K562 (cell line): ENCODE data around the gene FHDC1. TPM values are rescaled to one million over a fixed set of nuclear protein-coding genes. Genes with fewer than 3 reads are reported as not detected.

ENCODE experiments used
- ATAC-seq: fragments of 200-7000 bp; cut with Tn5 transposase; 3 replicates; pipeline ENCODE4 v1.9.1; 2020; ENCODE audit warnings: moderate library complexity
- BruUV-seq: library from RNA; stranded (reverse); fragments of 400-500 nt; replicated peaks from 2 replicates; lab custom pipeline; 2021; lab: Mats Ljungman, UMichigan
- CTCF ChIA-PET: fragments of 300-600 bp; formaldehyde crosslinking; extraction: SDS; loops from one replicate; lab custom pipeline; 2021; ENCODE audit warnings: low intra/inter-chr PET ratio; lab: Yijun Ruan, JAX
- POLR2A ChIA-PET: fragments of 300-600, 350-650 bp; sonication (Branson Sonifier 250); formaldehyde crosslinking; extraction: SDS; loops from one replicate; lab custom pipeline; 2021; ENCODE audit warnings: antibody characterized with exemption, inconsistent platforms; lab: Yijun Ruan, JAX
- DNase-seq, 4 experiments: peaks; one replicate each; pipeline versions ENCODE4 v3.0.0 to v3.0.0-alpha.2; 2011 to 2018; ENCODE audit warnings: low spot score in 3 of 4, mixed read lengths in 3 of 4; ENCODE audit errors: extremely low read depth in 1 of 4
- FAIRE-seq: peaks from 2 replicates; lab custom pipeline; 2011; peaks lifted over from hg19 to GRCh38; lab: Jason Lieb, UNC
- H2AFZ ChIP-seq: 2 replicates; pipeline ENCODE4 v1.6.0; 2011; ENCODE audit warnings: low read depth, low read length, control low read depth, inconsistent platforms
- H3K27ac ChIP-seq: fragments of 200-600 bp; 3 replicates; pipeline ENCODE4 v1.8.0; 2011; ENCODE audit warnings: low read depth, mild to moderate bottlenecking, control low read depth, inconsistent platforms, low read length, moderate library complexity, mixed read lengths; ENCODE audit errors: extremely low read depth
- H3K27me3 ChIP-seq, 2 experiments: fragments of 300-600 bp in 1 of 2; 2 replicates in 1 of 2; 3 replicates in 1 of 2; pipeline versions ENCODE4 v1.6.0 to v1.8.0; 2011; ENCODE audit warnings: inconsistent platforms in 2 of 2, low read length in 2 of 2, mild to moderate bottlenecking in 1 of 2, mixed read lengths in 1 of 2, moderate library complexity in 1 of 2; ENCODE audit not compliant: control insufficient read depth in 2 of 2, insufficient read depth in 2 of 2
- H3K36me3 ChIP-seq: fragments of 300-600 bp; 3 replicates; pipeline ENCODE4 v1.8.0; 2011; ENCODE audit warnings: mild to moderate bottlenecking, low read length, inconsistent platforms; ENCODE audit not compliant: control insufficient read depth, insufficient read depth
- H3K4me1 ChIP-seq, 2 experiments: fragments of 200-600 bp in 1 of 2; replicated peaks in 1 of 2; 2 replicates in 1 of 2; 3 replicates in 1 of 2; pipeline versions ENCODE4 v1.5.1 to v1.8.0; 2011; ENCODE audit warnings: inconsistent platforms in 2 of 2, low read length in 2 of 2, mild to moderate bottlenecking in 1 of 2, mixed read lengths in 1 of 2, moderate library complexity in 1 of 2; ENCODE audit not compliant: control insufficient read depth in 2 of 2, insufficient read depth in 2 of 2
- H3K4me2 ChIP-seq: 2 replicates; pipeline ENCODE4 v1.6.1; 2011; ENCODE audit warnings: low read length, control low read depth, inconsistent platforms, mixed read lengths; ENCODE audit not compliant: insufficient read depth
- H3K4me3 ChIP-seq: fragments of 200-600 bp; sonication (generic), shearing (Covaris generic); 2 replicates; pipeline ENCODE4 v1.5.1; 2016; ENCODE audit warnings: control low read depth, inconsistent platforms
- H3K79me2 ChIP-seq: fragments of 200-600 bp; 3 replicates; pipeline ENCODE4 v1.8.0; 2011; ENCODE audit warnings: low read length, inconsistent platforms; ENCODE audit not compliant: control insufficient read depth, insufficient read depth
- H3K9ac ChIP-seq, 2 experiments: 2 replicates each; pipeline versions ENCODE4 v1.6.0 to v1.6.1; 2011; ENCODE audit warnings: low read depth in 2 of 2, low read length in 2 of 2, control low read depth in 1 of 2, inconsistent platforms in 1 of 2, mild to moderate bottlenecking in 1 of 2, mixed read lengths in 1 of 2; ENCODE audit not compliant: insufficient read depth in 1 of 2
- H3K9me1 ChIP-seq: one replicate; pipeline ENCODE4 v1.6.0; 2011; ENCODE audit warnings: inconsistent platforms, mild to moderate bottlenecking, low read length, moderate library complexity; ENCODE audit not compliant: control insufficient read depth, insufficient read depth
- H3K9me3 ChIP-seq: replicated peaks from 2 replicates; pipeline ENCODE4 v1.5.1; 2011; ENCODE audit warnings: low read depth, low read length, inconsistent platforms; ENCODE audit not compliant: control insufficient read depth, insufficient read depth
- H4K20me1 ChIP-seq: replicated peaks from 2 replicates; pipeline ENCODE4 v1.6.1; 2011; ENCODE audit warnings: low read length, inconsistent platforms, mixed read lengths; ENCODE audit not compliant: control insufficient read depth, insufficient read depth
- ARID1B ChIP-seq: fragments of 450-650 bp; IDR thresholded peaks from 2 replicates; pipeline ENCODE4 v1.6.1; 2016; ENCODE audit warnings: antibody characterized with exemption, mild to moderate bottlenecking, inconsistent platforms
- CBFA2T3 ChIP-seq: fragments of 450-650 bp; IDR thresholded peaks from 2 replicates; pipeline ENCODE4 v1.6.1; 2017
- KDM1A ChIP-seq, 2 experiments: fragments of 450-650 bp; IDR thresholded peaks; 2 replicates each; pipeline ENCODE4 v1.6.1; 2016; ENCODE audit warnings: mild to moderate bottlenecking in 2 of 2
- LCOR ChIP-seq: sonication (generic); formaldehyde crosslinking; IDR thresholded peaks from 2 replicates; pipeline ENCODE4 v1.8.0; 2022; ENCODE audit warnings: mild to moderate bottlenecking, missing genetic modification reagents
- MEF2D ChIP-seq: conservative IDR thresholded peaks from 2 replicates; pipeline ENCODE4 v1.6.1; 2016; ENCODE audit warnings: low read depth, missing genetic modification characterization, missing compliant biosample characterization
- MXI1 ChIP-seq: IDR thresholded peaks from 2 replicates; pipeline ENCODE4 v1.6.1; 2011; ENCODE audit warnings: low read depth, mild to moderate bottlenecking, improper control_type of control experiment, low read length
- STAG1 ChIP-seq: sonication (generic); formaldehyde crosslinking; IDR thresholded peaks from 2 replicates; pipeline ENCODE4 v1.5.0; 2020; ENCODE audit warnings: missing genetic modification reagents, borderline replicate concordance
- TCF3 ChIP-seq: sonication (generic); formaldehyde crosslinking; IDR thresholded peaks from 2 replicates; pipeline ENCODE4 v1.4.0; 2020; ENCODE audit warnings: mild to moderate bottlenecking, missing genetic modification reagents
- whole genome bisulfite sequencing: fragments of 100-300 bp; shearing (Covaris generic); methylation state at CpG from one replicate; pipeline ENCODE4 v1.1.6; 2016; ENCODE audit warnings: low coverage, mixed read lengths; ENCODE audit not compliant: insufficient coverage; ENCODE audit errors: missing lambda C conversion rate; 5-methylcytosine and 5-hydroxymethylcytosine counted together
- in situ Hi-C: fragments of 300-500 bp; cut with MboI; formaldehyde crosslinking; loops from 4 replicates; pipeline ENCODE4 v1.15.0; 2018; ENCODE audit warnings: inconsistent platforms, mixed read lengths
- intact Hi-C: fragments of 100-400 bp; cut with micrococcal nuclease; formaldehyde crosslinking; loops from 2 replicates; pipeline ENCODE4 v1.14.2; 2022
- polyA plus RNA-seq, 8 experiments: library from polyadenylated mRNA; depleted of rRNA in 4 of 8; stranded (reverse) in 5 of 8; unstranded in 3 of 8; fragments of >200 nt; fragmentation: Nextera tagmentation in 2 of 8; fragmentation: Illumina TruSeq in 1 of 8; extraction: Ambion mirVana in 2 of 8; extraction: Trizol in 1 of 8; gene quantifications; 2 replicates each; pipeline versions ENCODE4 v1.2.1 to v1.2.3, GENCODE V29; 2011 to 2014; ENCODE audit warnings: inconsistent platforms in 1 of 8, missing spikeins in 1 of 8
- total RNA-seq, 7 experiments: library from RNA; depleted of rRNA in 6 of 7; stranded (reverse); fragments of >200 nt in 6 of 7; fragmentation: Illumina TruSeq in 2 of 7; extraction: Trizol in 2 of 7; gene quantifications; 2 replicates each; pipeline versions ENCODE4 v1.2.1 to v1.2.3, GENCODE V29; 2011 to 2021; ENCODE audit warnings: low replicate concordance in 1 of 7

Gene FHDC1
- total and polyA plus RNA-seq, 9 of the 15 experiments (the other 6 are each of a cell fraction or from before 2014, with no cell fraction given), result 0.01 to 0.43 (median 0.07) TPM

DNA sequence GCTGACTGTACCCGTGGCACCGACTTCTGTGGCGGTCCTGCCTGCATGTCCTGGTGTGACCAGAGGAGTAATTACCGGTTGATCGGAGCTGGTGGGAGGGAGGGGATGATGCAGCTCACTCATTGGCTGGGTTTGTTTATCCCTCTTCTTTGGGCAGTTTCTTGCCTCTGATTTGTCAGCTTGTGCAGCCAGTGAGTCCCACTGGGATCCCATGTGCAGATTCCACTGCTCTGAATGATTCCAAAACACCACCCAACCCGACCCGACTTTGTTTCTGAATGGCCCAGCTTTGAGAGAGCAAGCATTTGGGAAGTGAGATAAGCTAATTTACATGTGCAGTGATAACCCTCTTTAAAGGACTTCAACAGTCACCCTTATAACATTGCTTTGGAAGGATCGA is 13.8 kb downstream of the FHDC1 start:
- DNase-seq, result no peak
- FAIRE-seq, result no peak
- Histone ChIP-seq H4K20me1 (peaks cover 4% of the 10 kb centered on the region; the same call in 1 of the 2 replicates), H3K9me3 (no peaks in the 10 kb centered on the region), H3K27ac (no peak overlapping the region), H3K36me3 (no peaks in the 10 kb centered on the region), H3K4me3 (no peak overlapping the region), H3K4me2 (no peak overlapping the region), H3K27me3 (peaks cover 7 to 19% of the 10 kb centered on the region in 2 experiments), H3K9ac (no peak overlapping the region)
- intact Hi-C loops, result no loop called here
- ChIA-PET POLR2A (interaction anchor here (0.6 to 1.0 kb wide), 3 partner anchors 10 to 778 kb away, joined by 3 read pairs; no protein-coding TSS in a partner anchor), CTCF (no interaction called here)
- no TSS peak for BruUV-seq
- in situ Hi-C loops, result no loop called here
- no peak for TF ChIP-seq STAG1
- TF ChIP-seq CBFA2T3, result peak; percentile 37; the same call in 1 of the 2 replicates
- TF ChIP-seq ARID1B, result 0 out of 2 replicates have a peak, but pooled peaks have one; percentile 21
- no peak for TF ChIP-seq MEF2D
- peak; percentile 53; the same call in 1 of the 2 replicates for TF ChIP-seq TCF3
- 0 out of 2 replicates have a peak, but pooled peaks have one; percentile 42 for TF ChIP-seq LCOR (CRISPR knock-in tag)
- 0 out of 4 replicates have a peak, but pooled peaks of 1 of the 2 experiments have one; percentile 13 for TF ChIP-seq KDM1A (IDR thresholded peaks at IDR 0.05)
- no peak for TF ChIP-seq MXI1
- TF ChIP-seq, all 486 proteins: peak for 5
- Histone ChIP-seq H3K4me1 (no peaks in the 10 kb centered on the region; a peak in 2 of 5 replicates), H3K79me2 (no peaks in the 10 kb centered on the region), H2AFZ (no peak overlapping the region), H3K9me1 (no peaks in the 10 kb centered on the region)
- ATAC-seq, result peak; percentile 29
- 5% methylated on average over 8 of the region's 8 CpGs for WGBS
